ENCODE results near the gene MSANTD3.
A peak's percentile ranks its signal among the peaks of the same experiment; 100 is the strongest.

DNA sequence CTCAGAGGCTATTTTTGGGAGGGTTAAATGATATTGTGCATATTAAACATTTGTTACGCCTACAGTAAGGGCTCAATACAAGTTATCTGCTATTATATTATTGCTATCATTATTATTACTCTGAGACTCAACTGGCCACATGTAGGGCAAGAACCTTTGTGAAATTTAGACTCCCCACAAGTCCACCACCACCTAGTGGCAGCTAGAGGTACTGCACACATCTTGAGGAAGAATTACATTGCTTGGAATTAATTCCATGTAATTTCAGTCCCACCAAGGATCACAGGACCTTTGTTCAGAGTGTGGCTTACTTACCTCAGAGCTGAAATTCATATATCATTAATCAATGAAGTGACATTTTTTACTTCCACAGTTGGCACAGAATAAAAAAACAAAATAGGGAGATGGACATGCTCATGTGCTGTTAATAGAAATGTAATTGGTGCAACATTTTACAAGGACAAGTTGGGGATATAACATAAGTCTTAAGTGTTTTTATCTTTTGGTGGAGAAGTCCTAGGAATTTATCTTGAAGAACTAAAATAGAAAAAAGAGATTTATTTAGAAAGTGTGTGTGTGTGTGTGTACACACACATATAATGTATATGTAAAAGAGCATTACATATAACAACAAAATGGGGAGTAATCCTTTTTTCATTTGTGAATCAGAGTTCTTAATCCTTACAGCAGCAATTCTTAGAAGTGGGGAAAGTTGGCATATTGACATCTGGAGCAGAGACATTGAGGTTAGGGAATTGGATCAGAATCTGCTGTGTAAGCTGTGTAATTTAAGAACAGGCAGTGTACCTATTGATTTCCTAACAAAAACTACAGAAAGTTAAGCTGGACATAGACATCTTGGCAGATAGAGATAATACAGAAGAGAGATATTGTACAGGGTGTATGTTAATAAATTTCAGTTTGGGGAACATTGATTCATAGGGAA lies 11.2 kb downstream of the MSANTD3 start:
- TF ChIP-seq, protein P1, sequence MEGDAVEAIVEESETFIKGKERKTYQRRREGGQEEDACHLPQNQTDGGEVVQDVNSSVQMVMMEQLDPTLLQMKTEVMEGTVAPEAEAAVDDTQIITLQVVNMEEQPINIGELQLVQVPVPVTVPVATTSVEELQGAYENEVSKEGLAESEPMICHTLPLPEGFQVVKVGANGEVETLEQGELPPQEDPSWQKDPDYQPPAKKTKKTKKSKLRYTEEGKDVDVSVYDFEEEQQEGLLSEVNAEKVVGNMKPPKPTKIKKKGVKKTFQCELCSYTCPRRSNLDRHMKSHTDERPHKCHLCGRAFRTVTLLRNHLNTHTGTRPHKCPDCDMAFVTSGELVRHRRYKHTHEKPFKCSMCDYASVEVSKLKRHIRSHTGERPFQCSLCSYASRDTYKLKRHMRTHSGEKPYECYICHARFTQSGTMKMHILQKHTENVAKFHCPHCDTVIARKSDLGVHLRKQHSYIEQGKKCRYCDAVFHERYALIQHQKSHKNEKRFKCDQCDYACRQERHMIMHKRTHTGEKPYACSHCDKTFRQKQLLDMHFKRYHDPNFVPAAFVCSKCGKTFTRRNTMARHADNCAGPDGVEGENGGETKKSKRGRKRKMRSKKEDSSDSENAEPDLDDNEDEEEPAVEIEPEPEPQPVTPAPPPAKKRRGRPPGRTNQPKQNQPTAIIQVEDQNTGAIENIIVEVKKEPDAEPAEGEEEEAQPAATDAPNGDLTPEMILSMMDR (IDR thresholded peaks at IDR 0.05): peak; percentile 85 to 99 (median 85)
- TF ChIP-seq POLR2A (IDR thresholded peaks at IDR 0.05): no peak
